GM23338 (cell line): ENCODE measurements around the gene EFCAB12. TPM values are rescaled to one million over a fixed set of nuclear protein-coding genes. Genes with fewer than 3 reads are reported as not detected.

Source experiments
- ATAC-seq: fragments of 200-7000 bp; cut with Tn5 transposase; 3 replicates; pipeline ENCODE4 v1.9.1; 2020
- DNase-seq: peaks from one replicate; pipeline ENCODE4 v3.0.0-alpha.2; 2015; ENCODE audit warnings: low spot score
- H2AFZ ChIP-seq: fragments of 200-600 bp; sonication (generic); 2 replicates; pipeline ENCODE4 v1.8.0; 2016; ENCODE audit warnings: antibody characterized with exemption, mild to moderate bottlenecking, moderate library complexity
- H3F3A ChIP-seq: fragments of 200-600 bp; sonication (generic); replicated peaks from 2 replicates; pipeline ENCODE4 v1.8.0; 2017; ENCODE audit warnings: antibody characterized with exemption, mixed run types, low read depth
- H3K27ac ChIP-seq: fragments of 200-600 bp; sonication (generic); 2 replicates; pipeline ENCODE4 v1.6.1; 2016; ENCODE audit warnings: low read depth
- H3K27me3 ChIP-seq: fragments of 200-600 bp; sonication (generic); 2 replicates; pipeline ENCODE4 v1.8.0; 2016; ENCODE audit warnings: mild to moderate bottlenecking, mixed run types, moderate library complexity; ENCODE audit not compliant: insufficient read depth
- H3K36me3 ChIP-seq: fragments of 200-600 bp; sonication (generic); 2 replicates; pipeline ENCODE4 v1.8.0; 2016; ENCODE audit warnings: mild to moderate bottlenecking; ENCODE audit not compliant: insufficient read depth
- H3K4me1 ChIP-seq: fragments of 200-600 bp; sonication (generic); 2 replicates; pipeline ENCODE4 v1.8.0; 2016; ENCODE audit warnings: mild to moderate bottlenecking, moderate library complexity; ENCODE audit not compliant: insufficient read depth
- H3K4me2 ChIP-seq: fragments of 200-600 bp; sonication (generic); 2 replicates; pipeline ENCODE4 v1.7.1; 2017; ENCODE audit warnings: mixed run types
- H3K4me3 ChIP-seq: fragments of 200-600 bp; sonication (generic); 2 replicates; pipeline ENCODE4 v1.6.1; 2016; ENCODE audit warnings: mixed run types
- H3K79me2 ChIP-seq: fragments of 200-600 bp; sonication (generic); replicated peaks from 2 replicates; pipeline ENCODE4 v1.8.0; 2017; ENCODE audit warnings: mild to moderate bottlenecking; ENCODE audit not compliant: insufficient read depth
- H3K9me2 ChIP-seq: fragments of 200-600 bp; sonication (generic); 2 replicates; pipeline ENCODE4 v1.8.0; 2017; ENCODE audit not compliant: insufficient read depth
- H4K20me1 ChIP-seq: fragments of 200-600 bp; sonication (generic); replicated peaks from 2 replicates; pipeline ENCODE4 v1.8.0; 2017; ENCODE audit warnings: mild to moderate bottlenecking; ENCODE audit not compliant: insufficient read depth
- H3K27ac Mint-ChIP-seq: 2 replicates; pipeline ENCODE4 v1.8.0; 2020; ENCODE audit warnings: inconsistent platforms, mild to moderate bottlenecking, moderate library complexity, mixed read lengths
- H3K27me3 Mint-ChIP-seq: 3 replicates; pipeline ENCODE4 v1.8.0; 2022; ENCODE audit warnings: low read depth, mild to moderate bottlenecking, moderate library complexity, mixed read lengths, inconsistent platforms; ENCODE audit not compliant: insufficient read depth, poor library complexity
- H3K36me3 Mint-ChIP-seq: 3 replicates; pipeline ENCODE4 v1.8.0; 2021; ENCODE audit warnings: low read depth, mild to moderate bottlenecking, inconsistent platforms, moderate library complexity, mixed read lengths
- H3K4me1 Mint-ChIP-seq: 3 replicates; pipeline ENCODE4 v1.8.0; 2020; ENCODE audit warnings: mild to moderate bottlenecking, inconsistent platforms, mixed read lengths
- H3K4me3 Mint-ChIP-seq: 3 replicates; pipeline ENCODE4 v1.8.0; 2021; ENCODE audit warnings: moderate library complexity, mild to moderate bottlenecking, inconsistent platforms, mixed read lengths
- H3K9me3 Mint-ChIP-seq: 3 replicates; pipeline ENCODE4 v1.8.0; 2020; ENCODE audit warnings: moderate library complexity, mild to moderate bottlenecking, inconsistent platforms, mixed read lengths
- CREB1 ChIP-seq: fragments of 250-450 bp; sonication (Bioruptor Pico); IDR thresholded peaks from 2 replicates; pipeline ENCODE4 v1.5.0; 2020; ENCODE audit warnings: low read depth, mild to moderate bottlenecking, moderate library complexity
- ETS1 ChIP-seq: IDR thresholded peaks from 2 replicates; pipeline ENCODE4 v1.6.1; 2016; ENCODE audit warnings: antibody characterized with exemption
- EZH2 ChIP-seq: fragments of 200-600 bp; sonication (generic); IDR thresholded peaks from one replicate; pipeline ENCODE4 v1.8.0; 2017; ENCODE audit warnings: antibody characterized with exemption, mild to moderate bottlenecking, low read depth; ENCODE audit not compliant: unreplicated experiment
- EZH2phosphoT487 ChIP-seq: fragments of 200-600 bp; sonication (generic); IDR thresholded peaks from one replicate; pipeline ENCODE4 v1.8.1; 2018; ENCODE audit warnings: antibody characterized with exemption; ENCODE audit not compliant: unreplicated experiment
- JUNB ChIP-seq: IDR thresholded peaks from one replicate; pipeline ENCODE4 v1.6.1; 2016; ENCODE audit warnings: antibody characterized with exemption; ENCODE audit not compliant: unreplicated experiment
- NANOG ChIP-seq: IDR thresholded peaks from 2 replicates; pipeline ENCODE4 v1.6.1; 2016; ENCODE audit warnings: antibody characterized with exemption, borderline replicate concordance
- REST ChIP-seq: IDR thresholded peaks from one replicate; pipeline ENCODE4 v1.6.1; 2018; ENCODE audit warnings: antibody characterized with exemption; ENCODE audit not compliant: unreplicated experiment
- STAT1 ChIP-seq: IDR thresholded peaks from one replicate; pipeline ENCODE4 v1.6.1; 2016; ENCODE audit warnings: antibody characterized with exemption; ENCODE audit not compliant: unreplicated experiment
- ZNF114 ChIP-seq: fragments of 250-450 bp; sonication (Bioruptor Pico); IDR thresholded peaks from 2 replicates; pipeline ENCODE4 v1.5.0; 2020; ENCODE audit warnings: mild to moderate bottlenecking, moderate library complexity
- ZNF331 ChIP-seq: fragments of 250-450 bp; sonication (Bioruptor Pico); IDR thresholded peaks from 2 replicates; pipeline ENCODE4 v1.5.0; 2020; ENCODE audit warnings: low read depth, mild to moderate bottlenecking, moderate library complexity
- polyA plus RNA-seq: library from polyadenylated mRNA; unstranded; fragments of >200 nt; fragmentation: Nextera tagmentation; extraction: Ambion mirVana; gene quantifications from 2 replicates; pipeline ENCODE4 v1.2.1, GENCODE V29; 2016
- total RNA-seq: library from RNA; depleted of rRNA; stranded (reverse); fragments of >200 nt; shearing (Covaris generic); gene quantifications from 2 replicates; pipeline ENCODE4 v1.2.3, GENCODE V29; 2014
- TF ChIP-seq, protein P1 (sequence below), 2 experiments: fragments of 200-600 bp in 1 of 2; sonication (generic) in 1 of 2; conservative IDR thresholded peaks; 2 replicates each; pipeline versions ENCODE4 v1.5.1 to v1.6.1; 2016 to 2017; ENCODE audit warnings: antibody characterized with exemption in 2 of 2, low read depth in 2 of 2, mild to moderate bottlenecking in 2 of 2, moderate library complexity in 1 of 2

Gene EFCAB12
- total and polyA plus RNA-seq, 2 experiments from 2014 or later: 0.24 to 0.65 TPM

DNA sequence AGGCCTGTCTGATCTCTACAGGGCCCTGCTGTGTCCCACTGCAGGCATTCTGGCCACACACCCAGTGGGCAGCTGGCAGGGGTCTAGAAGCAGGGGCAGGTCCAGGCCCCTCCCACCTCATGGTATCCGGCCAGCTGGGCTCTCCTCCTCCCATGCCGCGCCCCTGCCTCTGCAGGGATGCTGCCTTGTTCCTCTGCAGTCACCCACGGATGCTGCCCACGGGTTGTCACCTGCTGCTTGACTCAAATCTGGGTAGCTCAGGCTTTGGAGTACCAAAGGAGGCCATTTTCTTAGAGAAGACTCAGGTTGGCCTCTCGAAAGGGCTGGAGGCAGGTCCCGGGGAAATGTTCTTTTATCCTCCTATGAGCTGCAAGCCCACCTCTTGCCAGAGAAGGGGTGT lies 25.0 kb downstream of the EFCAB12 start:
- Mint-ChIP-seq H3K4me3 (no peak overlapping the region), H3K27ac (no peak overlapping the region), H3K36me3 (no peaks in the 10 kb centered on the region), H3K9me3 (no peaks in the 10 kb centered on the region; the same call in 2 of the 3 replicates), H3K27me3 (peaks cover 9% of the 10 kb centered on the region), H3K4me1 (peaks cover 4% of the 10 kb centered on the region)
- TF ChIP-seq REST: no peak
- H3F3A ChIP-seq: no peaks in the 10 kb centered on the region
- peaks cover 4% of the 10 kb centered on the region; the same call in 1 of the 2 replicates for H4K20me1 ChIP-seq
- no peaks in the 10 kb centered on the region for H3K27me3 ChIP-seq
- H3K27ac ChIP-seq: no peak overlapping the region
- H3K4me1 ChIP-seq: peaks cover under 1% of the 10 kb centered on the region; the same call in 1 of the 2 replicates
- DNase-seq (no peak), ATAC-seq (no peak)
- H3K4me2 ChIP-seq: no peak overlapping the region
- no peaks in the 10 kb centered on the region for H3K36me3 ChIP-seq
- H3K9me2 ChIP-seq: no peaks in the 10 kb centered on the region
- no peak overlapping the region for H3K4me3 ChIP-seq
- peaks cover 8% of the 10 kb centered on the region for H3K79me2 ChIP-seq
- no peak overlapping the region for H2AFZ ChIP-seq

DNA sequence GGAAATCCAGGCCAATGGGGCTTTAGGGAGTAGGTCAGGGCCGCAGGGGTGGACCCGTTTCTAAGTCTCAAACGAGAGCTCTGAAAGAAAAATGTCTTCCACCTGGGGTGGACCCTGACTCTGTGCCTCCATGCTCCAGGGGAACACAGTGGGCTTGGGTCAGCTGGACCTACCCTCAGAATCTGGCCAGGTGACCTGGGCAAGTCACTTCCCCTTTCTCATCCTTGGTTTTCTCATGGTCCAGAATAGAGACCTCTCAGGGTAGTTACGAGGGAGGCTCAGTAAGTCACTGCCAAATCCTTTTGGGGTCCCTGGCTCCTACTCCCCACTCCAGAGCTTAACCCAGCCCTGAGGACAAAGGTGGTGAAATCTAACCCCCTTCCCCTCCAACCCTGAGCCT lies 25.8 kb downstream of the EFCAB12 start:
- ATAC-seq: no peak
- Mint-ChIP-seq H3K27me3 (peaks cover 6% of the 10 kb centered on the region), H3K27ac (no peak overlapping the region), H3K4me3 (no peak overlapping the region), H3K4me1 (peaks cover 9% of the 10 kb centered on the region), H3K36me3 (no peaks in the 10 kb centered on the region; the same call in 2 of the 3 replicates), H3K9me3 (no peaks in the 10 kb centered on the region; the same call in 2 of the 3 replicates)
- Histone ChIP-seq H3K4me3 (no peak overlapping the region), H3K27me3 (no peaks in the 10 kb centered on the region), H3K4me2 (no peak overlapping the region), H4K20me1 (peaks cover 8% of the 10 kb centered on the region; the same call in 1 of the 2 replicates), H3F3A (no peaks in the 10 kb centered on the region), H3K4me1 (peaks cover 5% of the 10 kb centered on the region; the same call in 1 of the 2 replicates), H3K79me2 (peaks cover 16% of the 10 kb centered on the region), H3K9me2 (no peaks in the 10 kb centered on the region), H3K36me3 (no peaks in the 10 kb centered on the region), H2AFZ (no peak overlapping the region), H3K27ac (no peak overlapping the region)
- DNase-seq: no peak
- no peak for TF ChIP-seq CREB1 (CRISPR knock-in tag)
- TF ChIP-seq ZNF114: no peak
- TF ChIP-seq, protein P1, sequence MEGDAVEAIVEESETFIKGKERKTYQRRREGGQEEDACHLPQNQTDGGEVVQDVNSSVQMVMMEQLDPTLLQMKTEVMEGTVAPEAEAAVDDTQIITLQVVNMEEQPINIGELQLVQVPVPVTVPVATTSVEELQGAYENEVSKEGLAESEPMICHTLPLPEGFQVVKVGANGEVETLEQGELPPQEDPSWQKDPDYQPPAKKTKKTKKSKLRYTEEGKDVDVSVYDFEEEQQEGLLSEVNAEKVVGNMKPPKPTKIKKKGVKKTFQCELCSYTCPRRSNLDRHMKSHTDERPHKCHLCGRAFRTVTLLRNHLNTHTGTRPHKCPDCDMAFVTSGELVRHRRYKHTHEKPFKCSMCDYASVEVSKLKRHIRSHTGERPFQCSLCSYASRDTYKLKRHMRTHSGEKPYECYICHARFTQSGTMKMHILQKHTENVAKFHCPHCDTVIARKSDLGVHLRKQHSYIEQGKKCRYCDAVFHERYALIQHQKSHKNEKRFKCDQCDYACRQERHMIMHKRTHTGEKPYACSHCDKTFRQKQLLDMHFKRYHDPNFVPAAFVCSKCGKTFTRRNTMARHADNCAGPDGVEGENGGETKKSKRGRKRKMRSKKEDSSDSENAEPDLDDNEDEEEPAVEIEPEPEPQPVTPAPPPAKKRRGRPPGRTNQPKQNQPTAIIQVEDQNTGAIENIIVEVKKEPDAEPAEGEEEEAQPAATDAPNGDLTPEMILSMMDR (conservative IDR thresholded peaks at IDR 0.05; ENCODE audit: low read depth in 2 of 2): no peak
- no peak for TF ChIP-seq NANOG
- TF ChIP-seq EZH2: no peak
- TF ChIP-seq REST: no peak
- TF ChIP-seq STAT1: no peak
- TF ChIP-seq ETS1: no peak
- no peak for TF ChIP-seq JUNB
- TF ChIP-seq ZNF331 (CRISPR knock-in tag): no peak
- no peak for TF ChIP-seq EZH2phosphoT487
